Panc1 (cell line): ENCODE data around the gene CAMK2A. TPM values are rescaled to one million over a fixed set of nuclear protein-coding genes. Genes with fewer than 3 reads are reported as not detected.

ENCODE experiments used
- ATAC-seq: fragments of 200-7000 bp; cut with Tn5 transposase; 2 replicates; pipeline ENCODE4 v1.9.1; 2020; ENCODE audit warnings: mild to moderate bottlenecking, moderate library complexity
- BruUV-seq: library from RNA; stranded (reverse); fragments of 400-500 nt; replicated peaks from 2 replicates; lab custom pipeline; 2021; lab: Mats Ljungman, UMichigan
- CTCF ChIA-PET: fragments of 300-600 bp; sonication (Branson Sonifier 250); formaldehyde crosslinking; loops from one replicate; lab custom pipeline; 2022; ENCODE audit warnings: antibody characterized with exemption; lab: Charles Lee
- POLR2A ChIA-PET: fragments of 300-600 bp; sonication (Branson Sonifier 250); formaldehyde crosslinking; loops from one replicate; lab custom pipeline; 2022; ENCODE audit warnings: antibody characterized with exemption; lab: Charles Lee
- DNase-seq: peaks from one replicate; pipeline ENCODE4 v3.0.0-alpha.2; 2010; ENCODE audit warnings: low read depth, low spot score
- H3K27ac ChIP-seq: 2 replicates; pipeline ENCODE4 v1.5.1; 2011; ENCODE audit warnings: mild to moderate bottlenecking, low read length, inconsistent platforms
- H3K27me3 ChIP-seq: fragments of 200-500 bp; sonication (Bioruptor generic); 2 replicates; pipeline ENCODE4 v1.6.0; 2014; ENCODE audit warnings: low read length, inconsistent platforms; ENCODE audit not compliant: control insufficient read depth, insufficient read depth
- H3K36me3 ChIP-seq: fragments of 200-500 bp; sonication (Bioruptor generic); 2 replicates; pipeline ENCODE4 v1.5.1; 2014; ENCODE audit warnings: inconsistent platforms, mild to moderate bottlenecking, low read length, moderate library complexity; ENCODE audit not compliant: control insufficient read depth, insufficient read depth
- H3K4me1 ChIP-seq: 2 replicates; pipeline ENCODE4 v1.5.1; 2011; ENCODE audit warnings: inconsistent platforms, mild to moderate bottlenecking, low read length, moderate library complexity; ENCODE audit not compliant: control insufficient read depth, insufficient read depth
- H3K4me3 ChIP-seq, 2 experiments: 2 replicates each; pipeline ENCODE4 v1.5.1; 2011 to 2012; ENCODE audit warnings: low read depth in 2 of 2, low read length in 2 of 2, mild to moderate bottlenecking in 2 of 2, inconsistent platforms in 1 of 2, moderate library complexity in 1 of 2
- H3K9me3 ChIP-seq: fragments of 200-500 bp; sonication (Bioruptor generic); 2 replicates; pipeline ENCODE4 v1.5.1; 2014; ENCODE audit warnings: low read depth, mild to moderate bottlenecking, inconsistent platforms, low read length, moderate library complexity; ENCODE audit not compliant: control insufficient read depth, insufficient read depth
- POLR2AphosphoS5 ChIP-seq: IDR thresholded peaks from 2 replicates; pipeline ENCODE4 v1.6.1; 2012; ENCODE audit warnings: mild to moderate bottlenecking, low read depth, low read length, moderate library complexity
- SIN3A ChIP-seq: IDR thresholded peaks from 2 replicates; pipeline ENCODE4 v1.6.1; 2012; ENCODE audit warnings: low read depth, mild to moderate bottlenecking, low read length, moderate library complexity, borderline replicate concordance; ENCODE audit not compliant: insufficient read depth
- TCF7L2 ChIP-seq: IDR thresholded peaks from 2 replicates; pipeline ENCODE4 v1.6.1; 2011; ENCODE audit warnings: mild to moderate bottlenecking, low read depth, low read length, inconsistent platforms
- in situ Hi-C: cut with HindIII; loops from 2 replicates; pipeline ENCODE4 v1.10.0; 2016; ENCODE audit warnings: low sequenced_read_pairs, low pct_unique_long_range_greater_than_20kb
- intact Hi-C: fragments of 100-400 bp; cut with micrococcal nuclease; formaldehyde crosslinking; loops from one replicate; pipeline ENCODE4 v1.10.0; 2022; ENCODE audit not compliant: unreplicated experiment
- total RNA-seq: library from RNA; stranded (reverse); gene quantifications from one replicate; pipeline ENCODE4 v1.2.1, GENCODE V29; 2021; ENCODE audit not compliant: unreplicated experiment
- TF ChIP-seq, protein P1 (sequence below): fragments of 450-650 bp; IDR thresholded peaks from 2 replicates; pipeline ENCODE4 v1.5.1; 2017; ENCODE audit warnings: mild to moderate bottlenecking
- TF ChIP-seq, protein P2 (sequence below), 2 experiments: IDR thresholded peaks; 2 replicates each; pipeline ENCODE4 v1.6.1; 2011 to 2012; ENCODE audit warnings: low read depth in 2 of 2, control low read depth in 1 of 2, low read length in 1 of 2, mild to moderate bottlenecking in 1 of 2, moderate library complexity in 1 of 2; ENCODE audit not compliant: insufficient read depth in 1 of 2

CAMK2A gene
- total RNA-seq, 1 experiment from 2014 or later, result 0.51 TPM

DNA sequence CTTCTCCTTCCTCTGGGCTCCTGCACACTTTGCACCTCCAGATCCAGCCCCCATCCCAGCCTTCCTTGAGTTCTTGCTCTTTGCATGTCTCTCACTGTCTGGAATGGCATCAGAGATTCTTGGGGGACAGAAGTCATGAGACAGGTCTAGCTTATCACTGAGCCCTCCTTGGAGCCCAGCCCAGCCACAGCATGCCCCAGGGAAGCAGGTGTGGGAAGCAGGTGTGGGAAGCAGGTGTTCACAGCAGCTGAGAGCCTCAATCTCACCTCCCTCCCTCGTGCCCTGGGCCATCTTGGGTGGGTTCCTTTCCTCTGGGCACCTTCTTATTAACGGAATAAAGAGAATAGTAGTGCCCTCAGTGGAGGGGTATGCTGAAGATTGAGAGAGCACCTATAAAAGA lies 72.5 kb downstream of the CAMK2A start:
- BruUV-seq, result no TSS peak
- H3K36me3 ChIP-seq, result no peaks in the 10 kb centered on the region
- intact Hi-C loops (no loop called here), in situ Hi-C loops (no loop called here)
- no peaks in the 10 kb centered on the region for H3K9me3 ChIP-seq
- ATAC-seq, result no peak
- H3K27ac ChIP-seq, result no peak overlapping the region
- ChIA-PET POLR2A (no interaction called here), CTCF (no interaction called here)
- TF ChIP-seq, protein P1, sequence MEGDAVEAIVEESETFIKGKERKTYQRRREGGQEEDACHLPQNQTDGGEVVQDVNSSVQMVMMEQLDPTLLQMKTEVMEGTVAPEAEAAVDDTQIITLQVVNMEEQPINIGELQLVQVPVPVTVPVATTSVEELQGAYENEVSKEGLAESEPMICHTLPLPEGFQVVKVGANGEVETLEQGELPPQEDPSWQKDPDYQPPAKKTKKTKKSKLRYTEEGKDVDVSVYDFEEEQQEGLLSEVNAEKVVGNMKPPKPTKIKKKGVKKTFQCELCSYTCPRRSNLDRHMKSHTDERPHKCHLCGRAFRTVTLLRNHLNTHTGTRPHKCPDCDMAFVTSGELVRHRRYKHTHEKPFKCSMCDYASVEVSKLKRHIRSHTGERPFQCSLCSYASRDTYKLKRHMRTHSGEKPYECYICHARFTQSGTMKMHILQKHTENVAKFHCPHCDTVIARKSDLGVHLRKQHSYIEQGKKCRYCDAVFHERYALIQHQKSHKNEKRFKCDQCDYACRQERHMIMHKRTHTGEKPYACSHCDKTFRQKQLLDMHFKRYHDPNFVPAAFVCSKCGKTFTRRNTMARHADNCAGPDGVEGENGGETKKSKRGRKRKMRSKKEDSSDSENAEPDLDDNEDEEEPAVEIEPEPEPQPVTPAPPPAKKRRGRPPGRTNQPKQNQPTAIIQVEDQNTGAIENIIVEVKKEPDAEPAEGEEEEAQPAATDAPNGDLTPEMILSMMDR, result no peak
- TF ChIP-seq SIN3A, result no peak
- TF ChIP-seq, protein P2, sequence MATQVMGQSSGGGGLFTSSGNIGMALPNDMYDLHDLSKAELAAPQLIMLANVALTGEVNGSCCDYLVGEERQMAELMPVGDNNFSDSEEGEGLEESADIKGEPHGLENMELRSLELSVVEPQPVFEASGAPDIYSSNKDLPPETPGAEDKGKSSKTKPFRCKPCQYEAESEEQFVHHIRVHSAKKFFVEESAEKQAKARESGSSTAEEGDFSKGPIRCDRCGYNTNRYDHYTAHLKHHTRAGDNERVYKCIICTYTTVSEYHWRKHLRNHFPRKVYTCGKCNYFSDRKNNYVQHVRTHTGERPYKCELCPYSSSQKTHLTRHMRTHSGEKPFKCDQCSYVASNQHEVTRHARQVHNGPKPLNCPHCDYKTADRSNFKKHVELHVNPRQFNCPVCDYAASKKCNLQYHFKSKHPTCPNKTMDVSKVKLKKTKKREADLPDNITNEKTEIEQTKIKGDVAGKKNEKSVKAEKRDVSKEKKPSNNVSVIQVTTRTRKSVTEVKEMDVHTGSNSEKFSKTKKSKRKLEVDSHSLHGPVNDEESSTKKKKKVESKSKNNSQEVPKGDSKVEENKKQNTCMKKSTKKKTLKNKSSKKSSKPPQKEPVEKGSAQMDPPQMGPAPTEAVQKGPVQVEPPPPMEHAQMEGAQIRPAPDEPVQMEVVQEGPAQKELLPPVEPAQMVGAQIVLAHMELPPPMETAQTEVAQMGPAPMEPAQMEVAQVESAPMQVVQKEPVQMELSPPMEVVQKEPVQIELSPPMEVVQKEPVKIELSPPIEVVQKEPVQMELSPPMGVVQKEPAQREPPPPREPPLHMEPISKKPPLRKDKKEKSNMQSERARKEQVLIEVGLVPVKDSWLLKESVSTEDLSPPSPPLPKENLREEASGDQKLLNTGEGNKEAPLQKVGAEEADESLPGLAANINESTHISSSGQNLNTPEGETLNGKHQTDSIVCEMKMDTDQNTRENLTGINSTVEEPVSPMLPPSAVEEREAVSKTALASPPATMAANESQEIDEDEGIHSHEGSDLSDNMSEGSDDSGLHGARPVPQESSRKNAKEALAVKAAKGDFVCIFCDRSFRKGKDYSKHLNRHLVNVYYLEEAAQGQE (IDR thresholded peaks at IDR 0.05; ENCODE audit: insufficient read depth in 1 of 2, low read depth in 2 of 2, low read length in 1 of 2), result no peak
- TF ChIP-seq TCF7L2, result no peak
- no peak overlapping the region for H3K4me3 ChIP-seq
- no peaks in the 10 kb centered on the region for H3K27me3 ChIP-seq
- DNase-seq, result no peak
- no peaks in the 10 kb centered on the region for H3K4me1 ChIP-seq

DNA sequence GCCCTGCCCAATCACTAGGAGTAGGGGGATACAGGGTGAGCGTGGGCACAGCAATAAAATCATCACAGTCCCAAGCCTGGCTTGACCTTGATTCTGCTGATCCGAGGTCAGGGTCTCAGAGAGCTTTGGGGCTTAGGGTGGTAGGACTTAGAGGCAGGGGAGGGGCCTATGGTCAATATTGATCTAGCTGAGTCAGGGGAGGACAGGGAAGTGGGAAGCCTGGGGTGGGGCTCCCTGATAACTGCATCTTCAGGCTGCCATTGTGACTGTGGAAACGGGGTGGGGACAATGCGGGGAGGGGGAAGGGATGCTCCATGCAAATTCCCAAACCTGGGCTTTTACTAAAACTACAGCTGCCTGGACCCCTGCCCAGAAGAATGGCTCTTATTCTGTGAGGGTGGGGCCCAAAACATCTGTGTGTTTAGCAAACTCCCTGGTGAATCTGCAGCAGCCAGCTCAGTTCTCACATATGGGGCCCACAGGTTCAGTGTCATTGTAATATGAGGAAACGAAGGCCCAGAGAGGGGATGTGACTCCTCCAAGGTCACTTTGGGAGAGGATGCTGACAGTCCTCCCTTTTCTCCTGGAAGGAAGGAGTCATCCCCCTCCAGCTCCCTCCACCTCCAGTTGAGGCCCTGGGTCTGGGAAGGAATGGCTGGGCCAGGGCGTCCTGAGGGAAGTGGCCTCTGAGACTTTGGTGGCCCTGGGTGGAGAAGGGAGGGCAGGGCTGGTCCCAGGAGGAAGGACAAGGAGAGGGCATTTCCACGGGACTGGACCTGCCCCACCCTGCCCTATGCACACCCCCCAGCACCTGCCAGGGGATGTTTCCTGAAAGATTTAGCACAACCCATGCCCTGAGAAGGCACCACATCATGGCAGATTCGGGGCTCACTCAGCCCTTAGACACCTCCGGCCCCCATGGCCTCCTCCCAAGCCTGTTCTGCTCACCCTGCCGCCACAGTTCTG lies 73.3 kb downstream of the CAMK2A start:
- Histone ChIP-seq H3K4me3 (no peak overlapping the region), H3K27ac (no peak overlapping the region), H3K36me3 (no peaks in the 10 kb centered on the region), H3K27me3 (no peaks in the 10 kb centered on the region), H3K4me1 (no peaks in the 10 kb centered on the region), H3K9me3 (no peaks in the 10 kb centered on the region)
- BruUV-seq, result no TSS peak
- intact Hi-C loops (no loop called here), in situ Hi-C loops (no loop called here)
- no peak for ATAC-seq
- TF ChIP-seq TCF7L2, result no peak
- no peak for TF ChIP-seq POLR2AphosphoS5
- TF ChIP-seq, protein P1, result no peak
- TF ChIP-seq, protein P2 (IDR thresholded peaks at IDR 0.05; ENCODE audit: insufficient read depth in 1 of 2, low read depth in 2 of 2, low read length in 1 of 2), result no peak
- TF ChIP-seq SIN3A, result no peak
- ChIA-PET POLR2A (no interaction called here), CTCF (no interaction called here)
- DNase-seq, result no peak
